Activated T-helper 1 cell treated with Interleukin-2 at 50 U/mL for 16 hours (primary cell): ENCODE data around the gene HDGFL2.

Experiments used
- DNase-seq: peaks from one replicate; pipeline ENCODE4 v3.0.0-alpha.2; 2020; ENCODE audit warnings: low read depth

The HDGFL2 gene

DNA sequence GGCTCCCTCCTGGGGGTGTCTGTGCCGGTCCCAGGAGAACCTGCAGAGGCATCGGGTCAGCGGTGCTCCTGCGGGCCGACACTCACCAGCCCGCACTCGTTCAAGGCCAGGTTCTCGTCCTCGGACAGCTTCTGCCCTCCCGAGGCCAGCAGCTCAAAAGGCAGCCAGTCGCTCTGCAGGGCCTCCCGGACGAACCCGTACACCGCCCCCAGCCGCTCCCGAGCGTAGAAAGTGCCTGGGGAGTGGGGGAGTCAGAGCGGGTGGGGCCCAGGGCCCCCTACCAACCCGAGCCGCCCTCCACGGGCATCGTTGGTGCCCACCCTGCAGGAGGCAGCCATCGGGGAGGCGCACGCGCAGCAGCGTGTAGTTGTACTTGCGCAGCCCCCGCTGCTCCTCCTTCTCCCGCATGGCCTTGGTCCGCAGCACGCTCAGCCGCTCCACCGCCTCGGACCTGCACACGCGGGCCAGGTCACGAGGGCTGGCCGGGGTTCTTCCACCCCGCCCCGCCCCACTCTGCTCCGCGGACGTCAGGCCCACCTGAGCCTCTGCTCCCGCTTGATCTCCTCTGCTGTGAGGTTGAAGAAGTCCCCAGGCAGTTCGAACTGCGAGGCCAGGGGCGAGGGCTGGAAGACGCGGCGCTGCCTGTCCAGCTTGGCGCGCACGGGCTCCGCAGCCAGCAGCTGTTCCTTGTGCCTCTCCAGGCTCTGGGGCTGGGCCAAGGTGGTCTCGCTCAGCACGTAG is 26.0 kb upstream of the HDGFL2 start:
- no peak for DNase-seq

DNA sequence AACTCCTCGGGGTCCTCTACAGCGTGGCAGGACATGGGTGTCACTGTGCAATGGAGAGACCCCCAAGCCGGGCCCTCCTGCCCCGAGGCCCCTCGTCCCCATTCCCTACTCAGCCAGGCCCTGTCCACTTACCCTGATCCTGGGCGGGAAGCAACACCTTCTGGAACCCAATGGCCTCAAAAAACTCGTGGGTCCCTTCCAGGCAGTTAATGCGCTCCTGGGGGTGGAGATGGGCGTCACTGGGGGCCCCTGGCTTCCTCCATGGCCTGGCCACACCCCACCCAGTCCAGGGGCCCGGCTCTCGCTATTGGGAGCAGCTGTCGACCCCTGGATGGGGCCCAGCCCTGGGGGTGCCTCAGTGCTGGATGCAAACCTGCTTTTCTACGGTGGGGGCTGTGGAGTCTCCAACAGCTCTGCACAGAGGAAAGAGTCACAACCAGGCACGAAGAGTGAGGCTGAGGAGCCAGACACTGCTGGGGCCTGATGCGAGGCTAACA is 25.3 kb upstream of the HDGFL2 start:
- no peak for DNase-seq

DNA sequence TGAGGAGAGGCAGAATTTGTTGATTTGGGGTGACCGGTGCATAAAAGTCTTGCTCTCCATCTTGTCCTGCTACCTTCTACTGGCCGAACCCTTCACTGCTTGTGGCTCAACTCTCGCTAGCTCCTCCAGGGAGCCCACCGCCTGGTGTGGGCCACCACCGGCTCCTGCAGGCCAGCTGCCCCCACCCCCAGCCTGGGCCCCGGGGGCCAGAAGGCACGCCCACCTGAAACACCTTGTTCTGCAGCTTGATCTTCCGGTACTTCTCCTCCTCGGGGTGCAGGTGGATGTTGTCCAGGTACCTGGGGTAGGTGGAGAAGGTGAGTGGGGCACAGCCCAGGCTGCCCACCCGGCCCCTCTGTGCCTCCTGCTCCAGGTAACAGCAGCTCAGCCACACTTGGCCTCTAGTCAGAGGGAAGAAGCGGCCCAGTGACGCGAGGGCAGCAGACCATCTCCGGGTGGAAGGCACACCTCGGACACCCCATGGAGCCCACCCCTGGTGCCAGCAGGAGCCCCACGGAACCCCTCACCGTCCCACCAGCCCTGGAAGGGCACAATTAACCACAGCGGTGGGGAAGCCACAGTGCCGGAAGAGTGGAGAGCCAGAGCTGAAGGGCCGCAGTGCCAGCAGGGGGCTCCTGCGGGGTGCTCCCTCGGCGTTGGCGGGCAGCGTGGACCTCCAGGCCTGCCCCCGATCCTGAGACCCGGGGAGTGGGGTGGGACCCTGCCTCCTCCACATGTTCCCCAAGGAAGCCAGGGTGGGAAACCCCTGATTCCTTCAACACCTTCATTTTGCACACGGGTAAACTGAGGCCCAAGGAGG is 24.6 kb upstream of the HDGFL2 start:
- no peak for DNase-seq

DNA sequence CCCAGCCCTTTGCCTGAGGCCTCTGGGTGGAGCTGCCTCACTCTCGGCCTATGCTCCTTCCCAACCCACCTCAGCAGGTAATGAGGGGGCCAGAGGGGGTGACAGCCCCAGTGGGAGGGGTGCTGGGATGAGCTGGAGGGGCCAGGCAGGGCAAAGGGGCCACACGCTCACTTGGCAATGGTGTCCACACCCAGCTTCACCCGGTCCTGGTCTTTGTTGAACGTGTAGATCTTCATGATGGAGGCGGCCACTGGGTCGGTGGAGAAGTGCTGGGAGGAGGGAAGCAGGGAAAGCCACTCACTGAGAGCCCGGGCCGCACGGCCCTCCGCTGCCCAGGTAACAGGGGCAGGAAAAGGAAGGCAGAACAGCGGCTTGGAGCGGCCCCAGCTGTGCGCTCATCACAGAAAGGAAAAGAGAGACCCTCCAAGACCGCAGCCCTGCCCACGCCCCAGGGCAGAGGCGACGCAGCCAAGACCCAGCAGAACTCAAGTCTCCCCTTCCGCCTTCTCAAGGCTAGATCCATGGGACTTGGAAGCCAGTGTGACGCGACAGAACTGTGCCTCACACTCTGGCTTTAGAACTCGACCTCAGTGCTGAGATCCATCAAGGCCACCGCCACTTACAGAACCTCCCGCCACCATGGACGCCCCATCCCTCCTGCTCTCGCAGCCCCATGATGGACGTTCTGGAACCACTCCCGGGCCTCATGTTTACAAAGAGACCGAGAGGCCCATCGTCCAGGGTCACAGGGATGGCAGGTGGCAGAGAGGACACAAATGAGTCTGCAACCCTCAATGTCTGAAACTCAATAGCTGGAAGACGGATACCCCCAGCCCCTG is 23.7 kb upstream of the HDGFL2 start:
- DNase-seq, result no peak

- no peak for DNase-seq
These were observed 23.0 kb upstream of the HDGFL2 start for GRCh38 chr19:4449022-4449638.

GRCh38 chr19:4449639-4450028 is 22.5 kb upstream of the HDGFL2 start:
- no peak for DNase-seq

DNA sequence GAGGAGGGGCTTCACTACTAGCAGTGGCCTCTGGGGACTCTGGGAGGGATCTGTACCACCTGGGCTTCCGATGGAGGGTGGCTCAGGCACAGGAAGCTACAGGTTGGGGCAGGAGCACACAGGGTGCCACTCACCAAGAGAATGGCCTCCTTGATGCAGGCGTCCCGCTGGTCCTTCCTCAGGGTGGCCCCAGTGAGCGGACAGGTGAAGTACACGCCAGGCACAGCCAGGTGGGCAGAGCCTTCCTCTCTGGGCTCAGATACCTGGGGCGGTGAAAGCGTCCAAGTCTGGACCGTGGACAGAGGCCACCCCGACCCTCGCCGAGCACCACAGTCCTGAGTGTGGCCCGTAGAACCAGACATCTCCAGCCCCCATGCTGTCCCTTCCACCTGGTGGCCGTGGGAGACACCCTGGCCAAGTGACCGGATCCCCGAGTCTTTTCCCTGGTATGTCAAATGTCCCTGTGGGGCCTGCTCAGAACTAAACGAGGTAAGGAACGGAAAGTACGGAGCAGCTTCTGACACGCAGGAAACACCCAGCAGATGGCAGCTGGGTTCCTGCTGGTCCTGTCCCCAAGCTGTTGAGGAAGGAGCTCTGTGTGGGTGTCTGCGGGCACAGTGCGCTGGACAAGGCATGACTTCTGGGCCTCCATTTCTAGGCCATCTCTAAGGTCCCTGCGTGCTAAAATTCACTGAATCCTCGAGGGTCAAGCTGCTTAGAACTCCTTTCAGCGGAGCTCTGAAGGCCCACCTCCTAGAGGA is 19.7 kb upstream of the HDGFL2 start:
- DNase-seq, result no peak

- DNase-seq, result no peak
These were observed 18.6 kb upstream of the HDGFL2 start for GRCh38 chr19:4453232-4454179.

GRCh38 chr19:4454747-4455718 is 17.1 kb upstream of the HDGFL2 start:
- no peak for DNase-seq

- DNase-seq, result no peak
These were observed 16.2 kb upstream of the HDGFL2 start for GRCh38 chr19:4455719-4456475.

- no peak for DNase-seq
These were observed 15.6 kb upstream of the HDGFL2 start for GRCh38 chr19:4456476-4456842.

DNA sequence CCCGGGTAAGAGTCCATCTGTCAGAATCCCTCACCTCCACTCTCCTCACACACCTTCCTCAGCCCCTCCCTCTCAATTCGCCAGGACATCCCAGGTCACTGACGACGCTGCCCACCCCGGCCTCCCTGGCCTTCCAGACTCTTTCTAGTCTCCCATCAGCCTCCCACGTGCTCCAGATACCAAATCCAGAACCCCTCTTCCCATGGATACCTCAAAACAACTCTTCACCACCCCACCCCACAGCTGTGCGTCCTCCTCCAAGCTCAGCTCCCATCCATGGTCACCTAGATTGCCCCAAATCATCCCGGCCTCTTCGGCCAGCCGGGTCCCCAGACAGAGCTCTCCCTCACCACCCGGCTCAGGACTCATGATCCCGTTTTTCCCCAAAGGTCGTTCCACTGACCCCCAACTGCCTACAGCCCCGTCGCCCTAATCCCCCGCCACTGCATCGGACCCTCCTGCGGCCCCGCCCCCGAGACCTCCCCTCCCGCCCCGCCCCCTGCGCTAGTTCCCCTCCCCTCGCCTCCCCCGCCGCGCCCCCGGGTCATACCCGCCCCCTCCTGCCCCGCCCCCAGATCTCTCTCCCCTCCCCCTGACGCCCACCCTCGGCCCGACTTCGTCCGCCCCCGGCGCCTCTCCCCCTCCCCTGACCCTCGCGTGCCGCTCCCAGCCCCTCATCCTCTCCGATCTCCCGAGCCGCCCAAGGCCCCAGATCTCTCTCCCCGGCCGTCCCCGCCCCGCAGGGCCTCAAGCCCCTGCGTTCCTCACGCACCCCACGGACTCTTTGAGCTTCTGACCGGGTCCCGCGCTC is 15.0 kb upstream of the HDGFL2 start:
- peak; percentile 20 for DNase-seq

- DNase-seq, result peak; percentile 97
These were observed 14.3 kb upstream of the HDGFL2 start, which contains the start of gene UBXN6 for GRCh38 chr19:4457654-4458395. Gene UBXN6 (minus strand): TSS chr19:4457794. CDS start chr19:4457697, 97 bp downstream.

- DNase-seq, result no peak
These were observed 7.1 kb upstream of the HDGFL2 start for GRCh38 chr19:4464815-4465581.

- no peak for DNase-seq
These were observed 4.3 kb upstream of the HDGFL2 start for GRCh38 chr19:4467835-4468234.
